IPS-NIHi7 (cell line): ENCODE results near the gene PNMT.

Experiments
- DNase-seq: peaks from one replicate; pipeline ENCODE4 v3.0.0; 2012; ENCODE audit warnings: mixed read lengths; ENCODE audit errors: extremely low spot score

Gene PNMT, protein sequence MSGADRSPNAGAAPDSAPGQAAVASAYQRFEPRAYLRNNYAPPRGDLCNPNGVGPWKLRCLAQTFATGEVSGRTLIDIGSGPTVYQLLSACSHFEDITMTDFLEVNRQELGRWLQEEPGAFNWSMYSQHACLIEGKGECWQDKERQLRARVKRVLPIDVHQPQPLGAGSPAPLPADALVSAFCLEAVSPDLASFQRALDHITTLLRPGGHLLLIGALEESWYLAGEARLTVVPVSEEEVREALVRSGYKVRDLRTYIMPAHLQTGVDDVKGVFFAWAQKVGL

DNA sequence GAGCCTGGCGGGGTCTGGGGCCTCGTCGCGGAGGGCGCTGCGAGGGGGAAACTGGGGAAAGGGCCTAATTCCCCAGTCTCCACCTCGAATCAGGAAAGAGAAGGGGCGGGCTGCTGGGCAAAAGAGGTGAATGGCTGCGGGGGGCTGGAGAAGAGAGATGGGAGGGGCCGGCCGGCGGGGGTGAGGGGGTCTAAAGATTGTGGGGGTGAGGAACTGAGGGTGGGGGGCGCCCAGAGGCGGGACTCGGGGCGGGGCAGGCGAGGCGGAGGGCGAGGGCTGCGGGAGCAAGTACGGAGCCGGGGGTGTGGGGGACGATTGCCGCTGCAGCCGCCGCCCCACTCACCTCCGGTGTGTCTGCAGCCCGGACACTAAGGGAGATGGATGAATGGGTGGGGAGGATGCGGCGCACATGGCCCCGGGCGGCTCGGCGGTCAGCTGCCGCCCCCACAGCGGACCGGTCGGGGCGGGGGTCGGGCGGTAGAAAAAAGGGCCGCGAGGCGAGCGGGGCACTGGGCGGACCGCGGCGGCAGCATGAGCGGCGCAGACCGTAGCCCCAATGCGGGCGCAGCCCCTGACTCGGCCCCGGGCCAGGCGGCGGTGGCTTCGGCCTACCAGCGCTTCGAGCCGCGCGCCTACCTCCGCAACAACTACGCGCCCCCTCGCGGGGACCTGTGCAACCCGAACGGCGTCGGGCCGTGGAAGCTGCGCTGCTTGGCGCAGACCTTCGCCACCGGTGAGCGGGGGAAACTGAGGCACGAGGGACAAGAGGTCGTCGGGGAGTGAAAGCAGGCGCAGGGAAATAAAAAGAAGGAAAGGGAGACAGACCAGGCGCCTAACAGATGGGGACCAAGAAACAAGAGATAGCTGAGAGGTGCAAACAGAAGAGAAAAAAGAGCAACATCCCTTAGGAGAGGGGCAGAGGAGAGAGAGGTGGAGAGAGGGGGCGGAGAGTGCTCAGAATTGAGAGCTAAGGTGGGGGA lies at the start of gene PNMT:
Gene PNMT, plus strand, starts transcription at position 509 of the 980 bp plus-strand sequence. Its CDS starts 23 bp downstream, at position 532.
- DNase-seq: peak; percentile 76

DNA sequence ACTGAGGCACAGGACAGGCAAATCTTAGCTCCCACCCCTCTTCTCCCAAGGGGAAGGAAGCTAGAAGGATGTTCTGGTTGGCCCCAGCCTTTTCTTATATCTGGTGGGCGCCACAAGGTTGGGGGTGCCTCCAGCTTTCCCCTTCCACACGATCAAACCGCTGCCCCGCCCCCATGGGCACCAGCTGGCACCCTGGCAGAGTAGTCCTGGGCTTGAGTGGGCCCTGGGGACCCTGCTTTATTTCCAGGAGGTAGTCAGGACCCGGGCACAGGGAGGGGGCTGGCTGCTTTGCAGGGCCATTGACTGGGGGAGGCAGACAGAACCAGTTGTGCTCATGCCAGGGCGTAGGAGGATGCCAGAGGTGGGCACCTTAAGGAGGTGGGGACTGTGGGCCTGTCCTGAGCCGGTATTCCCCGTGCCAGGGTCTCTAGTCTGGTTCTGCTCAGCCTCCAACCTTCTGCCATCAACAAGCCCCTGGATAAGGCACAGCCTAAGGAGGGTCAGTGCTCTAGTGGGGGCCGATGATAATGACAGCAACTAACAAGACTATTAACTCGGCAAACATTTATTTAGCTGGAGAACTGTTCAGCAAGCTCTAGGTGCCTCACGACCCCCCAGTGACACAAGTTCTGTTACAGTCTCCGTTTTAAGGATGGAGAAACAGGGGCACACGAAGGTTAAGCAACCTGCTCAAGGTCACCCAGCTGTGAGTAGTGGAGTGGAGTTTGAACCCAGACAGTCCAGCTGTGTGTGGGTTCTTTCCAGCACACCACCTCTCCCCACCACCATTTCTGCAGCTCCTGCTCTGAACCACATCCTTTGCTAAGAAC lies 49.1 kb upstream of the PNMT start:
- DNase-seq: no peak

DNA sequence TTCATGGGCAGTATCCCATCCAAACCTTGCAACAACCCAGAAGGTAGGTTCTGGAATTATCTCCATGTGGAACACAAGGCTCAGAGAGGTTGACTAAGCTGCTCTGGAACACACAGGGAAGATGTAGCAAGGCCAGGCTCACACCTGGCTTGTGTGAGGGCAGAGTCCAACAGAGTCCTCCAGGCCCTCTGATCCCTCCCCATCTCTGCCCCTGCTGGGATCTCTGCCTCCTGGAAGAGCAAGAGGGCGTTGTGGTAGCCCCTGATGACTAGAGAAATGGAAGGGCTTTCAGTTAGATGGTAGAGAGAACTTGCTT lies 48.5 kb upstream of the PNMT start:
- DNase-seq: no peak

DNA sequence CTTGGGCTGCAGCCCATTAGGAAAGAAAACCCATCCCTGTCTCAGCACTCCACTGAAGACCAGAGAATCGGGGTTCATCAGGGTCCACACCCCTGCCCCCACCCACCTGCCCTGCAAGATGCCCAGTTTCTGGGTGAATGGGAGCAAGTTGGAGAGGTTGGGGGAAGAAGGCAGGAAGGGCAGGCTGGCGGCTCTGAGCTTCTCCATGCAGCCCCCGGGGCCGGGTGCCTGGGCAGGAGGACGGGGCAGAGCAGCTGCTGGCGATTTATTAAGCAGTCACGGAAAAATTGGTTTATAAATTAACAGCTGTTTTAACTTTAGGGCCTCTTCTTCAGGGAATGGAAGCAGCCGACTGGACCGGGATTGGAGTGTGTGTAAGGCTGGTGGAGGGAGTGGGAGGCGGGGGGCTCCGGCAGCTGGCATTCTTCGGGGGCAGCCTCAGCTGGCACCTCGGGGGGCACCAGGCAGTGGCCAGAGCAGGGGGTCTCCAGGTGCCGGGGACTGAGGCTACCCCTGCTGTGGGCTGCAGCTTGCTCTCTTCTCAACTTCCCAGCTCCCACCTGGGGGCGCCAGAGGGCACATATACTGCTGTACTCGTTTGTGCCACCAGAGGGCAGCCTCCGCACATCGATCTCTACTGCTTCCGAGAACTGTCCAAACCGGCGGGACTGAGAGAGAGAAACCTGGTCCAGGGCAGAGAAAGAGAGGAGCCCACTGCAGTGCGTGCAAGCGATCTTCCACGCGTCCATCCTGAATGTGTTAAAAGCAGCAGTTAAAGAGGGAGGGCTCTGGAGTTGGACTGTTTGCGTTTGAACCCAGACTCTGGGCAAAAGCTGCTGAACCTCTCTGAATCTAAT lies 46.5 kb upstream of the PNMT start:
- peak; percentile 84 for DNase-seq

DNA sequence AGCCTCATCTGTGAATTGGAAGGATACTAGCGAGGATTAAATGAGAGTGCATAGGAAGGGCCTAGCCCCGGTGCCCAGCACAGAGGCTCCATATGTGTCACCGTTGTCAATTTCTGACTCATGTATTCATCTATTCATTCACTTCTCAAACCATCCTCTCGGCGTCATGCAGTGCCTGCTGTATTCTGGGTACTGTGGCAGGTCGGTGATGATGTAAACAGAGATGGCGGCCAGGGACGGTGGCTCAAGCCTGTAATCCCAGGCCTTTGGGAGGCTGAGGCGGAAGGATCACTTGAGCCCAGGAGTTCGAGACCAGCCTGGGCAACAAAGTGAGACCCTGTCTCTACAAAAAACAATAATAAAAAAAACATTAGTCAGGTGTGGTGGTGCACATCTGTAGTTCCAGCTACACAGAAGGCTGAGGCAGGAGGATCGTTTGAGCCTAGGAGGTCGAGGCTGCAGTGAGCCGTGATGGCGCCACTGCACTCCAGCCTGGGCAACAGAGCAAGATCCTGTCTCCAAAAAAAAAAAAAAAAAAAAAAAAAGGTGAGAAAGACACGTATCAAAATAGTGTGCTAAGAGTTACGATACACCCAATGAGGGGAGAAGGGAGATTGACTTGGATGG lies 45.8 kb upstream of the PNMT start:
- DNase-seq: no peak

DNA sequence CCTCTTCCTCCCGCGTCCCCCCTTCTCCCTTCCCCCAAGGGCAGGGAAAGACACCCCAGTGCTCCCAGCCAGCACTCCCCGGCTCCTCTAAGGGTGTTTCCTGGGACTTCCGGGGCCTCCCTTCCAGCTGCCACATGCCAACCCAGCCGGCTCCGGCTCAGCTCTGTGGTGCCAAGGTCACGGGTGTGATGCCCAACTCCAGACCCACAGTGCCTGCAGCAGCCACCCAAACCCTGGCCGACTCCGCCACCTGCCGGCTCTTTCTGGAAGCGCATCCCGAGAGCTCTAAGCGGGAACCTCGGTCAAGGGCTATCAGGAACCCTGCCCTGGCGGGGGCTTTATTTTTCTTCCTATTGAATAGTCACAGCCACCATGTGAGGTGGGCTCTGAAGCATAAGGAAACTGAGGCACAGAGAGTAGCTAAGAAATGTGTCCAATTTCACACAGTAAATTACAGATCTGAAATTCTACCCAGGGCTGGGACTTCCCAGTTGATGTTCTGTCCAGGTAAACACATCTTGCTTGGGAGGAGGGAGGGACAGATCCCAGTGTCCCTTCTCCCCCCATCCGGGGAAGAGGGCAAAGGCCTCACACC lies 44.8 kb upstream of the PNMT start:
- DNase-seq: peak; percentile 80

DNA sequence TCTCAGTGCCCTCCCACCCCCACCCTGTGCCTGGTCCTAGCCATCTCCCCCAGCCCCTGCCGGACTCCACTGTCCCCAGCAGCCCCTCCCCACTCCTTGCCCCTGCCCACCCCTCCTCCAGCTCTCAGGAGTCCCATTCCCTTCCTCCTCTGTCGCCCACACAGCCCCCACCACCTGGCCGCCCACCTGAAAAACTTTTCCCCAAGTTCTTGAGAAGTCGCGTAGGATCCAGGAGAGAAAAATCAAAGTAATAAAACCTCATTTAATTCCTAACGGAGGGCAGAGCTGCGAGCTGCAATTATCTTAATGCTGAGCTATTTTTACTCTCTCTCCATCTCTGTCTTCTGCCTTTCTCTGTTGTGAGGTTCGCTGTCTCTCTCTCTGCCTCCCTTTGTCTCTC lies 43.9 kb upstream of the PNMT start:
- no peak for DNase-seq

DNA sequence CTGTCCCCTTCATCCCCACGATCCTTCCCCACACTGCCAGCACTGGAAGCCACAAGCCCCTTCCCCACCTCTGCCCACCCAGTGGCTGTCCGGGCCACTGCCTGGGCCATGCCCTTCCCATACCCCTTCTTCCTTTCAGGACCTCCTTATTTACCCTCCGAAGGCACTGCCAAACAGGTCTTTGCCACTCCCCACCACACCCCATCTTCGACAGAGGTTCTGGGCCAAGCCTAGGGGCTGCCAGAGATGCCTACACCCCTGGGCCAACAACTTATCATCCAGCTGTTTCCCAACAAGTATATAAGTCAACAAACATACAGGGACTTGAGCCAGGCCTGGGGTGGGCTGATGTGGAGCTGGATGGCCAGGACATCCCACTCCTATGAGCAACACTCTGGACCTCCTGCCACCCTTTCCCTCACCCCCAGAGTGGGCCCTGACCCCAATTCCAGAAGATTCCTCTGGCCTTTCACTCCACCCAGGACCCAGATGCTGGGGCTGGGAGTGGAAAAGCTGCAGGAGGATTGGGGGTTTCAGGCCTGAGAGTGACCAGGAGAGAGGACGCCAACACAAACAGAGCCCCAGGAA lies 43.0 kb upstream of the PNMT start:
- no peak for DNase-seq

DNA sequence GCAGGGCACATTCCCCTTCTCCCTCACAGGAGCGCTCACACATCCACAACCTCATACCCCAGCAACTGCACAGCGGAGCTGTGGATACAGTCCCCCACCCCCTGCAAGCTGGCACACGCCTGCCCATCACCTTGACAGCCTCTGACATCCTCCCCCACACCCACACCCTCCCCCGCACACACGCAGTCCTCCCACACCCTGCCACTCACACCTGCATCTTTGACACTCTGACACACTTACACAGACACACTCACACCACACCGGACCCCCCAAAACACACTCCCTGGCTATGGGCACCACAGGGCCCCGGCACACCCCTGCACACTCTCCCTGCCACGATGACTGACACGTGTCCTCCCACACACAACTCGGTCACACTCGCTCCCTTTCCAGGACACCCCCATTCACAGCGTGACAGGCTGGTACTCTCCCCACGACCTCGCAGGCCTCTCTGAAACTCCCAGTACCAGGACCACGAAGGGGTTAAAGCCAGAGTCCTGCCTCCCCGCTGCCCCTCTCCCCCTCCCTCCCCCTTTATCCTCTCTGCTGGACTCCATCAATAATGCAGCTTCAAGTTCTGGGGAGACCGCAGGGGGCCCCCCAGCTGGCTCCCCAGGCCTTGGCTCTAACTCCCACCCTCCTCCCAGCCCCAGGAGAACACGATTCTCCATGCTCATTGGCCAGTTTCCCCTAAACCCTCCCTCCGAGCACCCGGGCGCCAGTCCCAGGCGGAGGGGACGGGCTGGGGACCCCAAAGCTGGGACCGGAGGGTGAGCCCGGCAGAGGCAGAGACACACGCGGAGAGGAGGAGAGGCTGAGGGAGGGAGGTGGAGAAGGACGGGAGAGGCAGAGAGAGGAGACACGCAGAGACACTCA lies 41.8 kb upstream of the PNMT start, which contains the start of gene PPP1R1B:
Gene PPP1R1B, plus strand, starts transcription at position 782 of the 876 bp plus-strand sequence. CDS start 441 bp downstream, outside the sequence.
- DNase-seq: no peak

DNA sequence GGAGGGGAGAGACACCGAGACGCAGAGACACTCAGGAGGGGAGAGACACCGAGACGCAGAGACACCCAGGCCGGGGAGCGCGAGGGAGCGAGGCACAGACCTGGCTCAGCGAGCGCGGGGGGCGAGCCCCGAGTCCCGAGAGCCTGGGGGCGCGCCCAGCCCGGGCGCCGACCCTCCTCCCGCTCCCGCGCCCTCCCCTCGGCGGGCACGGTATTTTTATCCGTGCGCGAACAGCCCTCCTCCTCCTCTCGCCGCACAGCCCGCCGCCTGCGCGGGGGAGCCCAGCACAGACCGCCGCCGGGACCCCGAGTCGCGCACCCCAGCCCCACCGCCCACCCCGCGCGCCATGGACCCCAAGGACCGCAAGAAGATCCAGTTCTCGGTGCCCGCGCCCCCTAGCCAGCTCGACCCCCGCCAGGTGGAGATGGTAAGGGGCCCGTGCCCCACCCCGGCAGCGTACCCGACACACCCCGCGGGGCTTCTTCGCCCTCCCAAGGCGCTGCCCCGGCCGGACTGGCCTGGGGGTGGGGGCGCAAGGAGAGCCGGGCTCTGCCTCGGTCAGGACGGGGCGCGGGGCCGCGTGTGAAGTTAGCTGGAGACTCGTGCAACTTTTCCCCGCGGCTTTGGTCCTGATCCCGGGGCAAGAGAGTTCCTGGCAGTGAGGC lies 41.1 kb upstream of the PNMT start:
- DNase-seq: no peak

DNA sequence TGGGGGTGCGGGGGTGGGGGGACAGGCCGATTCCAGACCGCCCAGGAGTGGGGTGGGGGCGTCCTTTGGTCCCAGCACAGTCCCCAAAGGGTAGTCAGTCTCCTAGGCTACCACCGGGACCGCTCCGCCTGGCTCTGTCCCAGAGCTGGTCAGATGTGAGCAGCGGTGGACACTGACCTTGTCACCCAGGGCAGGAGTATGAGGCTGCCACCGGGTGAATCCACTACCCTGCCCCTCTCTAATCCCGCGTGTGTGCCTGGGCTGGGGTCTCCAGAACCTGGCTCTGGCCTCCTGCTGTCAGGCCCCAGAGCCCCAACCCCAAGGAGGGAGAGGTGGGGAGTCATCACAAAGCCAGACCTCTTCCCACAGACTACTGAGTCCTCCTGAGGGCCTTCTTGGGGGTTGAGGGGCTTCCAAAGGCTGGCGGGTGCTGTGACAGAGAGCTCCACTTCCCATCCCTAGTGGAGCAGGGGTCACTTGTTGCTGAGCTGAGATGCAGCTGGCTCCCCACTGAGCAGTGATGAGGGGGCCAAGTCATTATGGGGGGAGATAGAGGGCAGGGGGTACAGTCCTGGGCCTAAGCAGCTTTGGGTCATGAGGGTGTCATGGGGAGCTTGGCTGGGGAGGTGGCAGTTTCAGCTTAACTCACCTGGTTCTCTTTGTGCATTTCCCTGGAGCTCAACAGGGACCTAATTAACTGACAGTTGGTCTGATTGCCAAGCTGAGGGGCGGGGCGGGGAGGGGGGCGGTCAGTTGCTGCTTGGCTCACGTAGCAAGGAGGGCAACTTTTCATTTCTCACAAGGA lies 40.3 kb upstream of the PNMT start:
- DNase-seq: no peak

DNA sequence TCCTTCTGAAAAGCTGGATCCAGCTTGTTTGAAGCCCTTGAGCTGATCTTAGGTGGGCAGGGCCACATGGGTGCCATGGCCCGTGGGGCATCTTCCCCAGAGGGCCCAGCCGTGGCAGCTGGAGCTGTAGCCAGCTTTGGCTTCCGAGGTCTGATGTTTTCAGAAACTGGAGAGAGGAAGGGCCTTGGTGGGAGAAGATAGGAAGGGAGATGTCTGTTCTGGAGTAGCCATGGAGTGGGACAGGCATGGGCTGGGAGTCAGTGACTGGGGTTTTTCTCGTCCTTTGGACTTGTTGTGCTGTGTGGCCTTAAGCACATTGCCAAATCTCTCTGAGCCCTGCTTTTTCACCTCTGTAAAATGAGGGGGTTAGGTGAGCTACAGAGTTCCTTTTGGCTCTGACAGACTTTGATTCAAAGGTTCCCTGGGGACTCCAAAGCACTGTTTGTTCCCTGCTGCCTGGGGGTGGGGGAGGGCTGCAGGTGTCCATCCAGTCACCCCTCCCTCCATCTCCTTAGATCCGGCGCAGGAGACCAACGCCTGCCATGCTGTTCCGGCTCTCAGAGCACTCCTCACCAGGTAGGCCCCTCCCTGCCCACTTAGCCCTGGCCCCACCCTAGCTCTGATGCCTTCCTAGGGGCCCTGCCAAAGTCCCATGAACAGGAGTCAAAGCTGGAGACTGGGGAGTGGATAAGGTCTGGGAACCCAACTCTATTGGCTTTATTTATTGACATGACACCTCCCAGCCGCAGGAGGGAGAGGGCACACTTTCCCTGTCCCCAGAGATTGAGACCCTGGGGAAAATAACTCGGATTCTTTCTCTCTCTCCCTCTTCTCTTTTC lies 39.4 kb upstream of the PNMT start:
- DNase-seq: no peak

DNA sequence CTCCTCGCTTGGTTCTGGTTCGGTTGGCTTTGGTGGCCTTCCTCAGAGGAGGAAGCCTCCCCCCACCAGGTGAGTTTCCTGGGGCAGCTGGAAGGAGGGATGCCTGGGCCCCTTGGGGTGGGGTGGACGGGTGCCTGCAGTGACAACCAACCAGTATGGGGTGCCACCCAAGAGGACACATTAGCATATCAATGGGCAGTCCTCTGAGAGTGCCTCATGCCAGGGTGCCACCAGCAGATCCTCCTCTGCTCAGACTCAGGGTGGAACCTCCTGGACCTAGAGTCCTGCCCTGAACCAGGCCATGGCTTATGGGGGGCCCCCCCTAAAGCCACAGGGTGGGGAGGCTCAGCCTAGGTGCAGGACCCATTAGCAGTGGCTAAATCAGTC lies 38.8 kb upstream of the PNMT start:
- no peak for DNase-seq

DNA sequence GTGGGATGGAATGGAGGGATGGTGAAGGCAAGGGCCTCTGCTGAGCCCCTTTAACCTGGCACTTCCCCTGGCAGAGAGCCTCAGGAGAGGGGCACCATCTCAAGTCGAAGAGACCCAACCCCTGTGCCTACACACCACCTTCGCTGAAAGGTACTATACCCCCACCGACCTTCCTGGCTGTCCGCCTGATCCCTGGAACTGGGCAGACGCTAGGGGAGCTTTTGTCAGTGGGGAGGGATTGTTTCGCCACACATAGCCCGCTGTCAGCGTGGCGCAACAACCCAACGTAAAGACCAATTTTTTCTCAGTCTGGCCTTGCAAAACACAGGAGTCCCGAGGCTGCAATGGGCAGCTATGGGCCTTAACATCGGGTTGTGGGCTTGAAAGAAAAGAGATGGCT lies 38.4 kb upstream of the PNMT start:
- no peak for DNase-seq

DNA sequence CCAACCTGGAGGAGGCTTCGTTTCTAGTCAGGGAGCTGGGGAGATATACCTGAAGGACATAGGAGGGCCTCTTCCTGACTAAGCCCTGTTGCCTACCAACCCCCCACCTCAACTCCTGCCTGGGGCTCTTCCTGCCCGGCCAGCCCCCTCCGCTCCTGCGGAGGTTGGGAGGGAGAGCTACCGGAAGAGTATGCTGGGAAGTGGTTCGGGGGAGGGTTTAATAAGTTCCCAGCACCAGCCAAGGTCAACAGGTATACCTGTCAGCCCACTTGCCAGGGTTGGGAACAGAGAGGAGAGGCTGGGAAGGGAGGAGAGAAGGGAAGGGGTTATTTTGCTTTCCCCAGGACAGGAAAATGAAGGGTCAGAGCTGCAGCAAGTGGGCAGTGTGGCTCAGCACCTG lies 36.9 kb upstream of the PNMT start:
- DNase-seq: peak; percentile 78

DNA sequence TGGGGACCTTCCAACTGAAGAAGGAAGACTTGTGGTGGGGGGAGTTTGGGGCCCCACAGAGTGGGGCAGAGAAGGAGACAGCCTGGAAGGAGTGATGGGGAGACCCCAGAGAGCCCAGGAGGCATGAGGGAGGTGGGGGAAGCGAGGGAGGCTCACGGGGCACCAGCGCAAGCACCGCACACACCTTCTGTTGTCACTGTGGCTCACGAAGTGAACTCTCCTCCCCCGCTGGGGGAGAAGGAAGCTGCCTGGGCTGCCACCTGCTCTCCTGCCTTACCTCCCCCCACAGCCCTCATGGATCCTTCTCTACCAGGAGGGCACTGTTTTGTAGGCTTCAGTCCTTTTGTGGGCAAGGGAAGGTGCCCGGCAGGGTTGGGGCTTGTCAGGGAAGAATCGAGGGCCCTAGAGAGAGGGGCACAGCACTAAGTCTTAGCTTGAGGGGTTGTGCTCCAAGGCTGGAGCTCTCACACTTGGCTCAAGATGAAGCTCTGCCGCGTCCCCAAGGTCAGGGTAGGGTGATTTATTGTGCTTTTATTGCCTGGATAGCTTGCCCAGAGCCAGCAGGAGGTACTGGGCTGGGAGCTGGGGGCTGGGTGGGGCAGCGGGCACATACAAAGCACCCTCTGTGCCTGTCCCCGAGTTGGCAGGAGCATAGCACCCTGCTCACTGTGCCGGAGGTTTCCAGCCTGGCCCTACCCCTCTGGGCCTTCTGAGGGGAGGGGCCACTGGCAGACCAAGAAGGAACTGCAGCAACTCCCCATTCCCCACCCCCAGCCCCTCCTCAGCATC lies 35.9 kb upstream of the PNMT start:
- DNase-seq: no peak
